ENCODE data around the gene NUDT14. TPM values are rescaled to one million over a fixed set of nuclear protein-coding genes. Genes with fewer than 3 reads are reported as not detected.

The NUDT14 gene
- total RNA-seq (2014; rRNA removed; shearing (Covaris generic)), result 63.2 and 74.9 TPM in 2 replicates

DNA sequence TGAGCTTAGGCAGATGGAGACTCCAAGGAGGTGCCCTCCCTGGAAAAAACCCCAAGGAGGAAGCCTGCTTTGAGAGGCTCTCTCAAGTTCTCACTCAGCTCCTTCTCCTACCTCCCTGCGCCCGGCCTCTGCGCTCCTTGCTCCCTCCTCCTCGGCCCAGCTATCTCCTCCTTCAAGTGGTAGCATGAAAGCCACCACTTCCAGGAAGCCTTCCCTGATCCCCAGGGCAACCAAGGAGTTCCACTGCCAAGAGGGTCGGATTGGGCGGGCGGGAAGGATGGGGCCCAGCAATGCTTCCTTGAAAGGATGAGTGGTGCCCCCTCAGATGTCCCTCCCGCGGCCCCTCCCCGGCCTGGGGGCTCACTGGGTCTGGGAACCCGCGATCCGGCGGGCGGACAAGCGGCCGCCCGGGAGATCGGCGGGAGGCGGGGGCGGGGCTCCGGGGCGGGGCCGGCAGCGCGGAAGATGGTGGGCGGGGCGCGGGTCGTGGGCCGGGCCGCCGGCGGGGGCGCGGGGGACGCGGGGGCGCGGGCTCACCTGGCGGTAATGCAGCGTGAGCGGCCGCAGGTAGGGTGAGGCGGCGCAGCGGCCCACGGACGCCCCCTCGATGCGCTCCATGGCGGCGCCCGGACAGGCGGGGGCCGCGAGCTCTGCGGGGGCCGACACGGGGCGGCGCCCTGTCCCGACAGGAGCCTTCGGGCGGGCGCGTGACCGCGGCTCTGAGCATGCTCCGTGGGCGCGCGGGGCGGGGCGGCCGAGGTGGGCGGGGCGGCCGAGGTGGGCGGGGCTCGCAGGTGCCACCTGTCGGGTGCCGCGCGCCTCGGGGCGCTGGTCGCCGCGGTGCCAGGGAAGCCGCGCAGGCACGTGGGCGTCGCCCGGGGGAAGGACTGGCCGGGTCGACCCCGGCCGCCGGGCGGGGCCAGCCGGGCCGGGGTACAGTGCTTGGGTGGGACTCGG, at the start of gene NUDT14:
Gene NUDT14, minus strand, starts transcription at position 721 of the 957 bp plus-strand sequence. Its CDS starts 103 bp downstream, at position 618.
- DNase-seq (ENCODE audit: low spot score), result peak; percentile 58

DNA sequence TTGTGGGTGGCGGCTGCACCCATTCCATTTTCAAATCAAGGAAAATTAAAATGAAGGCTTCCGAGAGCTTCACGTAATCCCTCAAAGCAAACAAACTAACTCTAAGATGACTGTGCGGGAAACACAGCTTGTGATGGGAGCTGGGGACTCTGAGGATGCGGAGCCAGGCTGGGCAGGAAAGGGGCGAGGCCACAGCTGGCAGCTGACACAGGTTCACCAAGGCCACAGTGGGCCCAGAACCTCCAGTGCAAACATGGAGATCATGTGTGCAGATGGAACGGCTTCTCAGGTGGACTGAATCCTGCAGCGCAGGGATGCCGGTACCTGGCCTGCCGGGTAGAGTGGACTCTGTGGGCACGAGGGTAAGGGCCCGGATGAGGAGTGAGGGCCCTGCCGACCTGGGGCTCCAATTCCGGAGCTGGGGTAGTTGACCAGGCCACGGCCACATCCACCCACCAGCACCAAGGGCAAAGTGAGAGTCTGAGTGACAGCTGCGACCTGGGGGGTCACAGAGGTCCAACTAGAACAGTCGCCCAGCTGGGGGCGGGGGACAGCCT, 48.1 kb upstream of the NUDT14 start:
- DNase-seq (ENCODE audit: low spot score), result no peak

DNA sequence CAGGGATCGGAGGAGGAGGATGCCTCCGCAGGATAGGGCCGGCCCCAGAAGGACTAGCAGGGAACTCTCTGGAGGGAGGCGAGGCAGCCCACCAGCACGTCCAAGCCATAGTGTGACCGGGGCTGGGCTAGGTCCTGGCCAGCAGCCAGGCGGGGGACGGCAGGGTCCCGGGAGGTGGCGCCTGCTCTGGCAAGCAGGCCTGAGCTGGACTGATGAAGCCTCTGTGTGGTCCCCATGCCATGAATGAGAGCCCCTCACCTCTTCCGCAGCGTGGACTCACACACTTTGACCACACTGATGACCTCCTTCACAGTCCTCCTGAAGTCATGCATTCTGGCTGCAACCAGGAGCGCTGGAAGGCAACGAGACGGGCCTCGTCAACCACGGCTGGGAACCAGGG, 47.5 kb upstream of the NUDT14 start:
- DNase-seq (ENCODE audit: low spot score), result no peak

DNA sequence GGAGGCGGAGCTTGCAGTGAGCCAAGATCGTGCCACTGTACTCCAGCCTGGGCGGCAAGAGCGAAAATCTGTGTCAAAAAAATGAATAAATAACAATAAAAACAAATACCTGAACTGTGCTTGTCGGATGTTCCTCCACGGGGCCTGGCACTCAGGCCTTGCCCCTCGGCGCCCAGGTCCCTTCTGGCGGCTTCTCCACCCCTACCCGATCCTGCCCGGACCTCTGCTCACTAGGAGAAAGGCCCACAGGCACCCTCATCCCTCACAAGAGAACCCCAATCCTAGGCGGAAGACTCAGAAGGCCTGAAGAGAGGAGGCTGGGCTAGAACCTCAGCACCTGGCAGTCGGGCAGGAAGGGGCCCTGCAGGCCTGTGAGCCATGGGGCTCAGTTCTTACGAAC, 46.2 kb upstream of the NUDT14 start:
- DNase-seq (ENCODE audit: low spot score), result no peak

DNA sequence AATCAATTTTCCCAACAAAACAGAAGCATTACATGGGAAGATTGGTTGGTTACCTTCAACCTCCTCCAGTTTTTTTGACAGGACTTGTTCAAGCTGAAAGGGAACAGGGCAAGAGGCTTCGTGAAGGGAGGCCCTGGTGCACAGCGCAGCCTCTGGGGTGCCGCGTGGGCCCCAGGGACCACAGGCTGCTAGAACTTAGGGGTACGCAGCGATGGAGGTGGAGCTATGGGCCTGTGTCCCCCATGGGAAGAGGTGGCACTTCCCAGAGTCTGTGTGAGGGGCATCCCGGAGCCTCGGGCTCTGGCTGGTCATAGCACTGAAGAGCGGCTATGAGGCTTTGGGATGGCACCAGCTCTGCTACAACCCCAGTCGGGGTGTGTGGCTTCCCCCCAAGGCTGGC, 45.1 kb upstream of the NUDT14 start:
- no peak for DNase-seq (ENCODE audit: low spot score)

DNA sequence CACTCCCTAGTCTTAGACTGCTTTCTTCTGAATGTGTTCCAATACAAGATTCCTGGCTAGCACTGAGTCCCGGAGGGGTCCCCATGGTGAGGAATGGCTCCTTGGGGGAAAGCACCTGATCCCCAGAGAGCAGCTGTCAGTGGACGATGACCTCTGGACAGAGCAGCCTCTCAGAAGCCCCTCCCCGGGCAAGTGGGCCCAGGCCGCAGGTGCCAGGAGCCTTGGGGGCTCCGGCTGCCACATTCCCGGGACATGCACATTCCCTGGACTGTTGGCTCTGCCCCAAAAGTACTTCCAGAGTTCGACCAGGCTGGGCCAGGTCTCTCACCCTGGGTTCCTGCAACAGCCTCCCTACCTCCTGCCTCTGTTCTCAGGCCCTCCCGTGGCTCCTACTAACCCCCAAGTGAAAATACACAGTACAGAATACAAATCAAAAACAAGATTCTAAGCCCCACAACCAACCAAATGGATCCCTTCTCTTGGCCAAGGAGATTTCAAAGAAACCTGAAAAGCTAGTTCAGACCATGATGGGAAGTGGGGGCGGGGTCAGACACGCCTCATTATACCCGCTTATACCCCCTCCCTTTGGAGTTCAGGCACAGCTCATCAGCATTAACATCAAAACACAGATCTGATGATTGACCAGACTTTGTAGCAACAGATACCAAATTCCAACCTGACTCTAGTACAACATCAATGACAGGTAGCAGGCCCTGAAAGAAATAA, 43.9 kb upstream of the NUDT14 start:
- DNase-seq (ENCODE audit: low spot score), result no peak

DNA sequence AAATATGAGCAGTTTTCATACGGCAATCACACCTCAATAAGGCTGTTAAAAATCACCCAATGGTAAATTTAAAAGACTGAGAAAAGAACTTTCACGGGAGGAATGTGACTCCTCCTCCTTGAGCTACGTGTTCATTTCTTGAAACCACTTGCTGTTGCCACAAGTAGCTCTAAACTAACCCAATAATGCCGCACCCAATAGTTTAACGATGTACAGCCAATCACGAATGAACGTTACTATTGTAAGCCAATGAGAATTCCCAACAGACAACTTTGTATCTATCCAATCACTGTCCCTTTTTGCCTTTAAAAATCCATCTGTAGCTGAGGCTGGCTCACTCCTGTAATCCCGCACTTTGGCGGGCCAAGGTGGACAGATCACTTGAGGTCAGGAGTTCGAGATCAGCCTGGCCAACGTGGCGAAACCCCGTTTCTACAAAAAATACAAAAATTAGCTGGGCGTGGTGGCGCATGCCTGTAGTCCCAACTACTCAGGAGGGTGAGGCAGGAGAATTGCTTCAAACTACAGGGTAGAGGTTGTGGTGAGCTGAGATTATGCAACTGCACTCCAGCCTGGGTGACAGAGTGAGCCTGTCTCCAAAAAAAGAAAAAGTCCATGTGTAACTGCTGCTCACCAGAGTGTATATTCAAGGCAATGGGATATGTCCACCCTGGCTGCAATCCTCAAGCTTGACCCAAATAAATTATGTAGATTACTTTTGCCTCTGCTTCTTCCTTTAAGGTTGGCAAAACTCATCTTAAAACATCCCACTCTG, 42.8 kb upstream of the NUDT14 start:
- DNase-seq (ENCODE audit: low spot score), result no peak

DNA sequence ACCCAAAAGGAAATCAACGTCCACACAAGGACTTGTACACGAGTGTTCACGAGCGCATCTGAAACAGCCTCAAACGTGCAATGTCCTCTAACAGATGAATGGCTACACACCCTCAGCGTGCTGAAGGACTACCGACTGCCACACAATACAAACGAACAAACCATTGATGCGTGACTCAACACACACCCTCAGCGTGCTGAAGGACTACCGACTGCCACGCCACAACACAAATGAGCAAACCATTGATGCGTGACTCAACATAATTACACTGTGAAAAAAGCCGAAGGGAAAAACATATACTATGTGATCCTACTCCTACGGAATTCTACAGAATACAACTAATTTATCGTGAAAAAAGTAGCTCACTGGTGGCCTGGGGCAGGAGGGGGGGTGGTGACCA, 42.1 kb upstream of the NUDT14 start:
- no peak for DNase-seq (ENCODE audit: low spot score)

DNA sequence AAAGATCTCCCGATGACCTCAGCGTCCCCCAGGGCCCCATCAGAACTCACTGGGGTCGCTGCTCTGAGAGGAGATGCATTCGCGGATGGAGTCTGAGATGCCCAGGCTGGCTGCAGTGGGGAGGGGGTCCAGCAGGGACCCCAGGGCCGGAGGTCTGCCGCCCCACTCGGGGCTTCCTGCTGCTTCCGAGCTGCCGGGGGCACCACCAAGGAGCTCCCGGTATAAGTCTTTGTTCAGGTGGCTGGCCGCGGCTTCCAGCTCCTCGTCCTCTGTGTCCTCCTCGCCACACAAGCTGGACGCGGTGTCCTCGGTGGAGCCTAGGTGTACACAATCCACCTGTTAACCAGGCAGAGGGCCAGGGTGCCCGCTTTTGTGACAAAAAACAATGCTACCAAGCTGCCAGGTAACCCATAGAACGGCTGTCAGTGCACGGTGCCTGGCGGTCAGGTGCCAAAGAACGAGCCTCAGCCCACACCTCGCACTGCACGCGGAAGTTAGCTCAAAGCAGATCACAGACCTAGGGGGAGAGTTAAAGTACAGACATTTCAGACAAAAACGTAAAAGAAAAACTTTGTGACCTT, 40.6 kb upstream of the NUDT14 start:
- no peak for DNase-seq (ENCODE audit: low spot score)

DNA sequence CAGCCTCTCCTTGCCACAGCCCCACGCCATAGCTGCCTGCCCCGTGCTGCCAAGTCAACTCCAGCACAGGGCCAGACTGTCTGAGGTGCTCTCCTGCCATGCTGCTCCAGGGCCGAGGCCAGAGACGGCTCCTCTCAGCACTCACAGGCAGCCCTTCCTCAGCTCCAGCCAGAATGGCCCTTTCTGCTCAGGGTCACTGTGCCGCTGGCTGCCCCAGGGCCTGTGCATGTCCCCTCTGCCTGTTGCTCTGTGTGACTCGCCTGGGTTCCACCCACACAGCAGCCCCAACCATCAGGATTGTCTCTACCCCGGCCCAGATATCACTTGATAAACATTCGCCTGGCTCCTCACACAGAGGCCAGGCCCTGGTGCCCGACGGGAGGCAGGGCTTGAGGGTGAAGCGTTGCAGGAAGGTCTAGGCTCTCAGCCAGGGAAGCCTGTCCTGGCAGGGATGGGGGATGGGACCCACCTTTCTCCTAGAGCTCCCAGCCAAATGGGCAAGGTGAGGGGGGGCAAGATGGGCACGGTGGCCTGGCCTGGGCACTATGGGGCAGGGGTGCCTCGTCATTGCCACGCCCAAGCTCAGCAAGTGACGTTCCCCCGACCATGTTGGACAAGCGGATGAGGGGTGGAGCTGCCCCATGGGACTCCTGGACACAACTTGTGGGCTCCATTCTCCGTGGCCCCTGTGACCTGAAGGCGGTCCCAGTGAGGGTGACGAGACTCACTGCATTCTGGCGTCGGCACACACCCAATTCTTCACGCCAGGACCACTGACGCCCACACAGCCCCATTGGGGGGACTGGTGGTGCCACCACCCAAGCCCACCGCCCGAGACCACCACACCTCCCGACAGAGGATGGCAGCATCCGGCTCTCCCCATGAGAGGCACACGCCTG, 39.8 kb upstream of the NUDT14 start:
- no peak for DNase-seq (ENCODE audit: low spot score)

DNA sequence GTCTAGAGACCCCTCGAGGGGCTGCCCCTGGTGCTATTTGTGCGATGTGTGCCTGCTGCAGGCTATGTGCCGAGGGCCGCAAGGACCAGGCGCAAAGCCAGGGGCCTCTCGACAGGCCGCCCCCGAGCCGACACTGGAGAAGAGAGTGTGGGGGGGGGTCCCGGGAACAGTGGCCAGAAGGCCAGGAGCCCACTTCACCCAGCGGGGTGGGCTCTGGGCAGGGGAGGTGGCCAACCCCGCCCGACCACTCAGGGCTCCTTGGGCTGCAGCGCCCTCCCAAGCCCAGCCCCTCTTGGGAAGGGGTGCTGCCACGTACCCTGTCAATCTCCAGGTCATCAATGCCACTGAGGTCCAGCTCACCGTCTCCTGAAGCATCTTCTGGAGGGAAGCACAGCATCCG, 38.6 kb upstream of the NUDT14 start:
- DNase-seq (ENCODE audit: low spot score), result no peak

DNA sequence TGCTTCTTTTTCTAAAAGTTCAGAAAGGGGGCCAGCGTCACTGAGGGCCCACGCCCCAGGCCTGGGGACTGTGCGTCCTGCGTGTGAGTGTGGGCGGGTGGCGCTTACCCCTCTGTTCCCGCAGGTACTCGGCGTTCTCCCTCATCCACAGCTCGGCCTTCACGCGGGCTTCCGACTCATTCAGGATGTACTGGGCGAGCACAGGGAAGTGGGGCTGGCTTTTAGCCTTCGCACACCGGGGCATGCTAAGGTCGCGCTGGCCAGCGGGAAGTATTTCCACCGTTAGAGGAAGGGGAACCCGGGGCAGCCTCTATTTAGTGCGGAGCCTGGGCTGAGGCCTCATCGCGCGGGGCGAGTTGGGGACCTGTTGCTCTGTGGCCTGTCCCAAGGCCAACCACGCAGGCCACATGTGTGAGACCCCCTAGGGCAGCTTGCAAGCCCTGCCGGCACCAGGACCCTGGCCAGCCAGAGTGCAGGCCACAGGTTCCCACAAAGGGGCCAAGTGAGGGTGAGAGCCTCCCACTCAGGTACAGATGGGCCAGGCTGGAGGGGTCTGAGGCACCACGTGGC, 38.0 kb upstream of the NUDT14 start:
- no peak for DNase-seq (ENCODE audit: low spot score)

DNA sequence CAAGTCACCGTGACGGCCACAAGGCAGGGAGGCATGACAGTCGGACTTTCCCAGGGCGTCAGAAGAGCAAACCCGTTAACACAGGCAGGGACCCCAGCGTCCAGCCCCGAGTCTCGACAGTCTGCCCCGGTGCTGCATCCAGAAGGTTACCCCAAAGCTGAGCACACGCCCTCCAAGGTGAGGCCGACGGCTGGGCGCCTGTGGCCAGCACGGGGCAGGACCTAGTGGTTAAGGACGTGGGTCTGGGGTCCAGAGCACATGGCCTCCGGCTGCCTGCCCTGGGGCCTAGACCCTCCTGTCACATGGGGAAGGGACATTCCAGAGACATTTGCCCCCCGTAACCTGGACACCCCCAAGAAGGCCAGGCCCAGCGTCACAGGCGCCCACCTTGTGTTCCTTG, 37.5 kb upstream of the NUDT14 start:
- no peak for DNase-seq (ENCODE audit: low spot score)

DNA sequence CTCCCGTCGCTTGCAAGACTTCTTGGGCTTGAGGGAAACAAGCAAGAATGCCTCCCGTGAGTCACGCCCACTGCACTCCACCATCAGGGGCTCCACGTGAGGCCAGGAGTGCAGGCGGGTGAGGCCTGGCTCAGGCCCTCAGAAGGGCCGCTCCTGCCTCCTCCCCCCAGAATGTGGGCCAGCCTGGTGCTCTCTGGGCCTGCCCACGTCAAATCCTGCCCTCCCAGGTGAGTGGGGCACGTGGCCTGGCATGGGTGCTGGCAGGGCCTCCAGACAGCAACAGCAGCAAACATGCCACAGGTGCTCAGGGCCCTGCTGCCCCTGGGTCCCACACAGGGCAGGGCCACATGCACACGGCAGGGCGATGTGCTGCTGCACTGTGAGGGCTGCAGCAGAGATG, 36.7 kb upstream of the NUDT14 start:
- DNase-seq (ENCODE audit: low spot score), result no peak

DNA sequence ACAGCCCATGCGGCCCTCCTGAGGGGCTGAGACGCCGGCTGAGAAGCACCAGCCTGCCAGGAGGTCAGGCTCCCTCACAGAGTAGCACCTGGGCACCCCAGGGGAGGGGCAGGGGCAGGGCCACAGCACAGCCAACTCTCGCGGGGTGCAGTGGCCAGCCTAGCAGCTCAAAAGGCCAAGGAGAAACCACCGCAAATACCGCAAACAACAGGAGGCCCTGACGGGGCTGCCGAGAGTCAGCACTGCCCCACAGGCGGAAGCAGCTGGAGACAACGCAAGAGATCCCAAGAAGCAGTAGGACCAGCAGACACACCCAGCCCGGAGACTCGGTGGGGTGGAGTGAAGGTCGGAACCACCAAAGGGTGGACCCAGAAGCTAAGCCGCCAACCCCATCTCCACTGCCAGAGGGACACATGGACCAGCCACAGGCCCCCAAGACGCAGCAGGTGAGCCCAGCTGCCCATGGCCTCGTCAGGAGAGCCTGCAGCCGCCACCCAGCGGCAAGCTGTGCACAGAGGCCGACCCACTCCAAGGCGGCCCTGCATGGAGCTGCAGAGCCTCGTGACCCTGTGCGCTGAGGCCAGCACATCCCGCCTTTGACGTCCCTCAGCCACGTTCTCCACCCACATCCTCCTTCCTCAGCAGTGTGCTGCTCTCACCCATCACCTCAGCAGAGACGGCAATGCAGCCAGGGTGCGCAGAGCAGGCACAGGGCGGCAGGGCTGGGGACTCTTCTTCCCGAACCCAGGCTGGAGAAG, 35.6 kb upstream of the NUDT14 start:
- no peak for DNase-seq (ENCODE audit: low spot score)

DNA sequence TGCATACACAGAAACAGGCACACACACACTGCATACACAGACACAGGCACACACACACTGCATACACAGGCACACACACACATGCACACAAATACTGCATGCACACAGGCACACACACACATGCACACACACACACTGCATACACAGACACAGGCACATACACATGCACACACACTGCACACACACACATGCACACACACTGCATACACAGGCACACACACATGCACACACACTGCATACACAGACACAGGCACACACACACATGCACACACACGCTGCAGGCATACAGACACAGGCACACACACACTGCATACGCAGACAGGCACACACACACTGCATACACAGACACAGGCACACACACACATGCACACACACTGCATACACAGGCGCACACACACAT, 34.5 kb upstream of the NUDT14 start:
- no peak for DNase-seq (ENCODE audit: low spot score)

DNA sequence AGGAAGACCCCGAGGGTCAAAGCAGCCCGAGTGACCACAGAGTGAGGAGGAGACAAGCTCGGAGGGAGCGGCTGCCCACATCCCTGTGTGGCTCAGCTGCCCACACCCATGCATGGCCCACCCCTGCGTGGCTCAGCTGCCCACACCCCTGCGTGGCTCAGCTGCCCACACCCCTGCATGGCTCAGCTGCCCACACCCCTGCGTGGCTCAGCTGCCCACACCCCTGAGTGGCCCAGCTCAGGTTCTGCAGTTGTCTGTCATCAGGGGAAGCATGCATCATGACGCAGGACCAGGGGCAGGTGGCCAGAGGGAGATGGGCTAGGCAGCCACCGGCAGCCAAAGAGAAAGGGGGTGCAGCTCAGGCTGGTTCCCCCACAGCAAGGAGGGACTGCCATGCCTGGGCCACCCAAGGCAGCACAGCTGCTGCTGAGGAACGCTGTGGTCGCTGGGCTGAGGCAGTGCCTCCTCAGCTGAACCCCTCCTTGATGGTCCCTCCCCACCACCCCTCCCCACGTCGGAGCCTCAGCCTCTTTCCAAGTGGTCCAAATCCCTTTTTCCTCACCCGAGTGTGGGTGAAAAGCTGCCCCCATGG, 33.3 kb upstream of the NUDT14 start:
- DNase-seq (ENCODE audit: low spot score), result no peak

DNA sequence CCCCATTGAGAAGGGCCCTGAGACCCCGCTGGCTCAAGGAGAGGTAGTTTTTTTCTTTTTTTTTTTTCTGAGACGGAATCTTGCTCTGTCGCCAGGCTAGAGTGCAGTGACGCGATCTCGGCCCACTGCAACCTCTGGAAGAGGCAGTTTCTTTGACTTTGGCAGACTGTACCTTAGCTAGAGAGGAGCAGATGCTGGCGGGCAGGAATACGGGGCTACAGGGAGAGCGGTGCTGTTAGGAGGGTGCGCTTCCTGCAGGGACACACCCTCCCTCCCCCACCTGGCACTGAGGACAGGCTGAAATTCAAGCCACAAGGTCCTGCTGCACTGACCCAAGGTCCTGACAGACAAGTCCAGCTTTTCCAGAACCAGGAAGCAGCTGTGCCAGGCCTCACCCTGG, 32.2 kb upstream of the NUDT14 start:
- no peak for DNase-seq (ENCODE audit: low spot score)

Data from HT-29 (cell line).